ENCODE data around the gene KLHL11.

DNA sequence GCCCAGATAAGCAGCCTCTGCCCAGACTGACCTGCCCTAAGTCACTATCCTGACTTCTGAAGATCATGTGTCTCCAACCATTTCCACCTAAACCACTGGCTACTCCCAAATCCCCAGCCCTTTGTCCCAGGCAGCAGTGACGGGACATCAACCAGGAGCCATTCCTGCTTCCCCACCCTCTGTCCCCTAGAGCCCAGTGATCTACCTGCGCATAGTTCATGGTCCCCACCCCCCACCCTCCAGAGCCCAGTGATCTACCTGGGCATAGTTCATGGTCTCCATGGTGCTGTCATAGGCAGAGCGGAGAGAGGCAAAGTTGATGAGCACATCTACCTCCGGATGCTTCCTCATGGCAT is 26.8 kb upstream of the KLHL11 start:
- TF ChIP-seq CTCF (IDR thresholded peaks at IDR 0.05), result no peak
- no peak for TF ChIP-seq EP300 (IDR thresholded peaks at IDR 0.05)
- TF ChIP-seq POLR2A (IDR thresholded peaks at IDR 0.05), result no peak
